ENCODE data around the gene ZNF420.
A peak's percentile ranks its signal among the peaks of the same experiment; 100 is the strongest.
"Not testable (repeated sequence)": the region's sequence is repeated elsewhere in the genome, so short reads cannot be mapped to it uniquely, and the experiment has no call there.

The ZNF420 gene

DNA sequence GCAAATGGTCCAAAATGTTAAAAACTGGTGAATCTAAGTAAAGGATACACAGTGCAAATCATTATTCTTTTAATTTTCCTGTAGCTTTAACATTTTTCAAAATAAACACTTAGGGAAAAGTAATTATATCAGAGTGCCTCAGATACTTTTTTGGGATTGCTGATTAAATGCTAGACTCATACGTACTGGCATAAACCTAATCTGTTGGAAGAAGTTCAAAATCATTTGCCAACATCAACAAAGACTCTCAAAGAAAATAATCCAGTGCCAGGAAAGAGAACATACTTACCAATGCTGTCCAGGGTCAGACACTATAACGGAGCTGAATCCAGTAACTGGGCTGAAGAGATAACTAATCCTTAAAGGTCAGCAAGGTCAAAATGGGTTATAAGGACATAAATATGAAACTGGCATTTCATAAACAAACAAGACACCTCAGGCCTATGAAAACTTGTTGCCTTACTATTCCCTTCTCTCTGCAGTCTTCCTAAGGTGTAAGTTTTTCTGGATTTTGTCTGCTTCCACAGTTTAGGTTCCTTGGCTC, 3.3 kb upstream of the ZNF420 start:
- Histone ChIP-seq H3K4me3 (ENCODE audit: control insufficient read depth in 1 of 7, extremely low read depth in 1 of 7, insufficient read depth in 4 of 7, low read depth in 2 of 7, low read length in 6 of 7) (no peak overlapping the region), H3K27me3 (replicated peaks in 2 of 5; ENCODE audit: control insufficient read depth in 4 of 5, insufficient read depth in 5 of 5, low read length in 4 of 5) (no peaks in the 10 kb centered on the region), H3K9me3 (ENCODE audit: control extremely low read depth in 1 of 5, control insufficient read depth in 4 of 5, insufficient read depth in 2 of 5, low read depth in 1 of 5, low read length in 4 of 5) (peaks cover 0 to 16% (median 3%) of the 10 kb centered on the region in 5 experiments), H3K4me1 (ENCODE audit: control extremely low read depth in 1 of 4, control insufficient read depth in 4 of 4, insufficient read depth in 4 of 4, low read length in 3 of 4) (peaks cover 6 to 21% (median 13%) of the 10 kb centered on the region in 4 experiments), H3K27ac (ENCODE audit: insufficient read depth in 1 of 2, low read depth in 1 of 2, low read length in 2 of 2, poor library complexity in 1 of 2, severe bottlenecking in 2 of 2) (no peak overlapping the region), H3K36me3 (ENCODE audit: control insufficient read depth in 4 of 4, insufficient read depth in 4 of 4, low read length in 3 of 4) (no peaks in the 10 kb centered on the region)
- ChIA-PET POLR2A (no interaction called here), CTCF (no interaction called here)
- WGBS (ENCODE audit: insufficient coverage): no CpG with 5 or more reads among the region's 2 CpGs
- DNase-seq: no peak

DNA sequence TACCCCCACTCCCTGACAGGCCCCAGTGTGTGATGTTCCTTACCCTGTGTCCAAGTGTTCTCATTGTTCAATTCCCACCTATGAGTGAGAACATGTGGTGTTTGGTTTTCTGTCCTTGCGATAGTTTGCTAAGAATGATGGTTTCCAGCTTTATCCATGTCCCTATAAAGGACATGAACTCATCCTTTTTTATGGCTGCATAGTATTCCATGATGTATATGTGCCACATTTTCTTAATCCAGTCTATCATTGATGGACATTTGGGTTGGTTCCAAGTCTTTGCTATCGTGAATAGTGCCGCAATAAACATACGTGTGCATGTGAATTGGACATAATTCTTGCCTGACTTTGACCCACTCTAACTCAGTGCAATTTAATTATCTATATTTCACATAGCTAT, 1.7 kb upstream of the ZNF420 start:
- DNase-seq; CTCF ChIA-PET; H3K27me3 ChIP-seq (replicated peaks in 2 of 5; ENCODE audit: control insufficient read depth in 4 of 5, insufficient read depth in 5 of 5, low read length in 4 of 5); H3K27ac ChIP-seq (ENCODE audit: insufficient read depth in 1 of 2, low read depth in 1 of 2, low read length in 2 of 2, poor library complexity in 1 of 2, severe bottlenecking in 2 of 2); H3K36me3 ChIP-seq (ENCODE audit: control insufficient read depth in 4 of 4, insufficient read depth in 4 of 4, low read length in 3 of 4); POLR2A ChIA-PET; H3K9me3 ChIP-seq (ENCODE audit: control extremely low read depth in 1 of 5, control insufficient read depth in 4 of 5, insufficient read depth in 2 of 5, low read depth in 1 of 5, low read length in 4 of 5); H3K4me3 ChIP-seq (ENCODE audit: control insufficient read depth in 1 of 7, extremely low read depth in 1 of 7, insufficient read depth in 4 of 7, low read depth in 2 of 7, low read length in 6 of 7): not testable (repeated sequence)
- H3K4me1 ChIP-seq (ENCODE audit: control extremely low read depth in 1 of 4, control insufficient read depth in 4 of 4, insufficient read depth in 4 of 4, low read length in 3 of 4): peaks cover 6 to 21% (median 13%) of the 10 kb centered on the region in 4 experiments
- no CpG with 5 or more reads among the region's 4 CpGs for WGBS (ENCODE audit: insufficient coverage)

DNA sequence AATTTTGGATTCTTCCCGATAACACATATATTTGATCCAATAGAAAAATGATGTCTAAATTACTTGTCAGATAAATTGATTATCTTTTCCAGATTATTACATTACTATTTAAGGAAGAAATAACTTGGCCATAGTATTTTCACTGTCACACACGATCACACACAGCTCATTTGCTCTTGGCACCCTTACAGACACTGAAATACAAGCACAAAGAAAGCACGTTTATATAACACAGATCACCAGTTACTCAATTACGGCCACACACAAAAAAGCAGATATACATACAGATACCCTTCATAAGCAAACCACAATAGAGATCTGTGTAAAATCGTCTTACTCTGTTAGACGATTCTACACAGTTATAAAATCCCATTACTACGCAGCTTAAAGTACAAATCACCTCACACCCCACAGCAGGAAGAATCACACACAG, 716 bp upstream of the ZNF420 start:
- ChIA-PET CTCF (interaction anchor here (1.0 kb wide), 1 partner anchor 140 kb away, joined by 4 read pairs; no protein-coding TSS in a partner anchor), POLR2A (interaction anchor here (0.6 kb wide), 3 partner anchors 228 to 615 kb away, joined by 3 read pairs; no protein-coding TSS in a partner anchor)
- Histone ChIP-seq H3K9me3 (ENCODE audit: control extremely low read depth in 1 of 5, control insufficient read depth in 4 of 5, insufficient read depth in 2 of 5, low read depth in 1 of 5, low read length in 4 of 5) (peaks cover 2 to 16% (median 7%) of the 10 kb centered on the region in 5 experiments), H3K4me1 (ENCODE audit: control extremely low read depth in 1 of 4, control insufficient read depth in 4 of 4, insufficient read depth in 4 of 4, low read length in 3 of 4) (peaks cover 6 to 21% (median 13%) of the 10 kb centered on the region in 4 experiments), H3K4me3 (ENCODE audit: control insufficient read depth in 1 of 7, extremely low read depth in 1 of 7, insufficient read depth in 4 of 7, low read depth in 2 of 7, low read length in 6 of 7) (peak overlapping the region; percentile 80 to 100 (median 95)), H3K27me3 (replicated peaks in 2 of 5; ENCODE audit: control insufficient read depth in 4 of 5, insufficient read depth in 5 of 5, low read length in 4 of 5) (no peaks in the 10 kb centered on the region), H3K27ac (ENCODE audit: insufficient read depth in 1 of 2, low read depth in 1 of 2, low read length in 2 of 2, poor library complexity in 1 of 2, severe bottlenecking in 2 of 2) (peak overlapping the region; percentile 74 to 90), H3K36me3 (ENCODE audit: control insufficient read depth in 4 of 4, insufficient read depth in 4 of 4, low read length in 3 of 4) (peaks cover 0 to 8% (median 2%) of the 10 kb centered on the region in 4 experiments)
- no peak for DNase-seq
- WGBS (ENCODE audit: insufficient coverage): no CpG with 5 or more reads among the region's 7 CpGs

DNA sequence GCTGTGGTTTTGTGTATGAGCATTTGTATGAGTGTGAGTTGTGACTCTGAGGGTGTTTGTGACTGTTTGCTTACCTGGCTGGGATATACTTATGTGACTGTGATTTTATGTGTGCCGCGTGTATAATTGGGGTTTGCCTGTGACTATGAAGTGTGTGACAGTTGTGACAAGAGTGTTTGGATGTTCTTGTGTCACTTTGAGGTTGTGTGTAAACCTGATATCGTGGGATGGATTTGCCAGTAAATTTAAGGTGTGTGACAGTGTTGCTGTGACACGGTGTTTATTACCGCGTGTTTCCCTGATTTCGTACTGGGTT, 442 bp downstream of the ZNF420 start:
- CTCF ChIA-PET: interaction anchor here (1.0 kb wide), 2 partner anchors 132 to 138 kb away, joined by 3 to 4 read pairs; no protein-coding TSS in a partner anchor
- Histone ChIP-seq H3K4me3 (ENCODE audit: control insufficient read depth in 1 of 7, extremely low read depth in 1 of 7, insufficient read depth in 4 of 7, low read depth in 2 of 7, low read length in 6 of 7) (peak overlapping the region; percentile 80 to 100 (median 95)), H3K27ac (ENCODE audit: insufficient read depth in 1 of 2, low read depth in 1 of 2, low read length in 2 of 2, poor library complexity in 1 of 2, severe bottlenecking in 2 of 2) (peak overlapping the region; percentile 82 to 90), H3K9me3 (ENCODE audit: control extremely low read depth in 1 of 5, control insufficient read depth in 4 of 5, insufficient read depth in 2 of 5, low read depth in 1 of 5, low read length in 4 of 5) (peaks cover 5 to 27% (median 13%) of the 10 kb centered on the region in 5 experiments), H3K36me3 (ENCODE audit: control insufficient read depth in 4 of 4, insufficient read depth in 4 of 4, low read length in 3 of 4) (peaks cover 0 to 18% (median 2%) of the 10 kb centered on the region in 4 experiments), H3K4me1 (ENCODE audit: control extremely low read depth in 1 of 4, control insufficient read depth in 4 of 4, insufficient read depth in 4 of 4, low read length in 3 of 4) (peaks cover 6 to 21% (median 13%) of the 10 kb centered on the region in 4 experiments), H3K27me3 (replicated peaks in 2 of 5; ENCODE audit: control insufficient read depth in 4 of 5, insufficient read depth in 5 of 5, low read length in 4 of 5) (no peaks in the 10 kb centered on the region)
- 0% methylated on average over 7 of the region's 7 CpGs for WGBS (ENCODE audit: insufficient coverage)
- POLR2A ChIA-PET: interaction anchor here (0.9 kb wide), 1 partner anchor 24 kb away, joined by 4 read pairs; no protein-coding TSS in a partner anchor
- DNase-seq: no peak

DNA sequence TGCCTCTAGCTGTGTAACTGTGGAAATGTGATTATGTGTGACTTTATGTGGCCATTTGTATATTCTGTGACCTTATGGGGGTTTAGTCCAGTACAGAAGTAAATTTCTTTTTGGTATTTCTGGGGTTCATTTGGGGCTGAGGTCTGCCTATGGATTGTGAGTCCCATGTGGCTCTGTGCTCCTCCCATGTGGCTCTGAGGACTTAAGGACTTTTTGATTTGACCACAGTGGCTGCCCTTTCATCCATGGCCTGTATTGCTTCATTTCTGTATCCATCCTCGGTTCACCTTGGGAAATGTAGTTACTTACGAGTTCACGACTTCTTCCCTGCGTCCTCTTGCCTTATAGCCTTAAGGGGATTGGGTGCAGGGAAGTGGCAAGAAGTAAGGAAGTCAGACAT, 1.0 kb downstream of the ZNF420 start:
- Histone ChIP-seq H3K9me3 (ENCODE audit: control extremely low read depth in 1 of 5, control insufficient read depth in 4 of 5, insufficient read depth in 2 of 5, low read depth in 1 of 5, low read length in 4 of 5) (peaks cover 5 to 28% (median 13%) of the 10 kb centered on the region in 5 experiments), H3K36me3 (ENCODE audit: control insufficient read depth in 4 of 4, insufficient read depth in 4 of 4, low read length in 3 of 4) (peaks cover 0 to 19% (median 3%) of the 10 kb centered on the region in 4 experiments), H3K4me1 (ENCODE audit: control extremely low read depth in 1 of 4, control insufficient read depth in 4 of 4, insufficient read depth in 4 of 4, low read length in 3 of 4) (peaks cover 6 to 21% (median 13%) of the 10 kb centered on the region in 4 experiments), H3K27ac (ENCODE audit: insufficient read depth in 1 of 2, low read depth in 1 of 2, low read length in 2 of 2, poor library complexity in 1 of 2, severe bottlenecking in 2 of 2) (peak overlapping the region; percentile 82 to 90), H3K4me3 (ENCODE audit: control insufficient read depth in 1 of 7, extremely low read depth in 1 of 7, insufficient read depth in 4 of 7, low read depth in 2 of 7, low read length in 6 of 7) (peak overlapping the region in 6 of 7 experiments; percentile 80 to 100 (median 96)), H3K27me3 (replicated peaks in 2 of 5; ENCODE audit: control insufficient read depth in 4 of 5, insufficient read depth in 5 of 5, low read length in 4 of 5) (no peaks in the 10 kb centered on the region)
- peak in 1 of 3 donors; percentile 22 for DNase-seq
- ChIA-PET CTCF (no interaction called here), POLR2A (no interaction called here)
- 100% methylated on average over 4 of the region's 4 CpGs for WGBS (ENCODE audit: insufficient coverage)

DNA sequence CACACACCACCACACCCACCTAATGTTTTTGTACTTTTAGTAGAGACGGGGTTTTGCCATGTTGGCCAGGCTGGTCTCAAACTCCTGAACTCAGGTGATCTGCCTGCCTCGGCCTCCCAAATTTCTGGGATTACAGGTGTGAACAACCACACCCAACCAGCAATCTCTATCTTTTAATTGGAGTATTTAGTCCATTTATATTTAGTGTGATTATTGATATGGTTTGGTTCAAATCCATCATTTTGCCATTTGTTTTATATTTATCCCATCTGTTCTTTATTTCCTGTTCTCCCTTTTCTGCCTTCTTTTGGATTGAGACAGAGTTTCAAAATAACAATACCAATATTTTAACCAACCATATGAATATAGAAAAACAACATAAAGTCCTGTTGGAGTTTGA, 4.1 kb downstream of the ZNF420 start:
- peaks cover 6 to 18% (median 12%) of the 10 kb centered on the region in 4 experiments for H3K4me1 ChIP-seq (ENCODE audit: control extremely low read depth in 1 of 4, control insufficient read depth in 4 of 4, insufficient read depth in 4 of 4, low read length in 3 of 4)
- no peaks in the 10 kb centered on the region for H3K27me3 ChIP-seq (replicated peaks in 2 of 5; ENCODE audit: control insufficient read depth in 4 of 5, insufficient read depth in 5 of 5, low read length in 4 of 5)
- ChIA-PET CTCF (interaction anchor here (0.9 kb wide), 1 partner anchor 16 kb away, joined by 3 read pairs; no protein-coding TSS in a partner anchor), POLR2A (no interaction called here)
- no peak overlapping the region for H3K4me3 ChIP-seq (ENCODE audit: control insufficient read depth in 1 of 7, extremely low read depth in 1 of 7, insufficient read depth in 4 of 7, low read depth in 2 of 7, low read length in 6 of 7)
- WGBS (ENCODE audit: insufficient coverage): no CpG with 5 or more reads among the region's 2 CpGs
- DNase-seq: no peak
- no peak overlapping the region for H3K27ac ChIP-seq (ENCODE audit: insufficient read depth in 1 of 2, low read depth in 1 of 2, low read length in 2 of 2, poor library complexity in 1 of 2, severe bottlenecking in 2 of 2)
- H3K36me3 ChIP-seq (ENCODE audit: control insufficient read depth in 4 of 4, insufficient read depth in 4 of 4, low read length in 3 of 4): peaks cover 0 to 42% (median 14%) of the 10 kb centered on the region in 4 experiments
- H3K9me3 ChIP-seq (ENCODE audit: control extremely low read depth in 1 of 5, control insufficient read depth in 4 of 5, insufficient read depth in 2 of 5, low read depth in 1 of 5, low read length in 4 of 5): peaks cover 11 to 46% (median 24%) of the 10 kb centered on the region in 5 experiments

DNA sequence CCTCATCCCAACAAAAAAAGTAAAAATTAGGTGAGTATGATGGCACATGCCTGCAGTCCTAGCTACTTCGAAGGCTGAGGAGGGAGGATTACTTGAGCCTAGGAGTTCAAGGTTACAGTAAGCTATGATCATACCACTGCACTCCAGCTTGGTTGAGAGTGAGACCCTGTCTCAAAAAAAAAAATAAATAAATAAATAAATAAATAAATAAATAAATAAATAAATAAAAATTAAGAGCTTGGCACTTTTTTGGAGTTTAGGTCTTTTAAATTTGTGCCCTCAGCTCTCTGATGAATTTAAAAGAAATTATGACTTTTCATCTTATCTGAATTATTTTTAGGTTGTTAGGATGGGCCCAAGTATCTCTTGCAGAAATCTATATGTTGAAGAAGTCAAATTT, 8.9 kb downstream of the ZNF420 start:
- Histone ChIP-seq H3K9me3 (ENCODE audit: control extremely low read depth in 1 of 5, control insufficient read depth in 4 of 5, insufficient read depth in 2 of 5, low read depth in 1 of 5, low read length in 4 of 5) (peaks cover 23 to 77% (median 53%) of the 10 kb centered on the region in 5 experiments), H3K27ac (ENCODE audit: insufficient read depth in 1 of 2, low read depth in 1 of 2, low read length in 2 of 2, poor library complexity in 1 of 2, severe bottlenecking in 2 of 2) (no peak overlapping the region), H3K36me3 (ENCODE audit: control insufficient read depth in 4 of 4, insufficient read depth in 4 of 4, low read length in 3 of 4) (peaks cover 25 to 76% (median 39%) of the 10 kb centered on the region in 4 experiments), H3K27me3 (replicated peaks in 2 of 5; ENCODE audit: control insufficient read depth in 4 of 5, insufficient read depth in 5 of 5, low read length in 4 of 5) (no peaks in the 10 kb centered on the region), H3K4me1 (ENCODE audit: control extremely low read depth in 1 of 4, control insufficient read depth in 4 of 4, insufficient read depth in 4 of 4, low read length in 3 of 4) (no peaks in the 10 kb centered on the region), H3K4me3 (ENCODE audit: control insufficient read depth in 1 of 7, extremely low read depth in 1 of 7, insufficient read depth in 4 of 7, low read depth in 2 of 7, low read length in 6 of 7) (no peak overlapping the region)
- ChIA-PET POLR2A (no interaction called here), CTCF (no interaction called here)
- DNase-seq: no peak
- no CpG with 5 or more reads among the region's 1 CpG for WGBS (ENCODE audit: insufficient coverage)

Measured in common myeloid progenitor, CD34-positive (primary cell).